Erythroblast (primary cell): Measurements from ENCODE around the gene NEDD4L.

Experiments
- DNase-seq, 2 experiments: peaks; one replicate each; lab custom pipeline; 2025; lab: John Stamatoyannopoulos, UW
- GATA1 ChIP-seq: IDR thresholded peaks from 2 replicates; pipeline ENCODE4 v1.6.1; 2011; ENCODE audit warnings: low read depth, mild to moderate bottlenecking, control low read depth, low read length, moderate library complexity
- POLR2A ChIP-seq: IDR thresholded peaks from 2 replicates; pipeline ENCODE4 v1.6.1; 2011; ENCODE audit warnings: mild to moderate bottlenecking, low read length

Gene NEDD4L

DNA sequence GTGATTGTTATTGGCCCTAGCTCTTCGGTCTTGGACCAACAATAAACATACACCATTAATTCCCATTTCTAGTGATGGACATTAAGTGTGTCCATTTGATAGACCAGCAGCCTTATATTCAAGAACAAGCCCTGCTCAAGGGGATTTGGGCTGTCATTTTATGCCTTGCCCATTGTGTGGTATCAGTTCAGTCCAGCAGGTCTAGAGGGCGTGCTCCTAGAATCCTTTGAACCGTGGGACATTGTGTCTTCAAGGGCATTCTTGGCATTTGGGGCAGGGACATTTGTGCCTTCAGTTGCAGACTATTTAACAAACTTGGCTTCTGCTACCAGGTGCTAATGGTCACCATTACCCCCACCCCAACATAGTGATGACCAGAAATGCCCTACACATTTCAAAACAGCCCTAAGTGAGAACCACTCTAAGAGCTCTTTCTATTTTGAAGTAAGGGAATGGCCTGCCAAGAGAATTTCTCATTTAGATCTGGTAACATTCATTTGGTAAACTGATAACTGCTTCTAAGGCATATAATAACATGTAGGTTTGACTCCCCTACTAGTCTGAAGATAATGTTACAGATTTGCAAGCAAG lies 300.1 kb downstream of the NEDD4L start:
- DNase-seq, result no peak
- no peak for TF ChIP-seq GATA1
- TF ChIP-seq POLR2A, result no peak

- no peak for TF ChIP-seq GATA1
- no peak for TF ChIP-seq POLR2A
- DNase-seq, result no peak
These were observed 300.9 kb downstream of the NEDD4L start for GRCh38 chr18:58344861-58345463.

DNA sequence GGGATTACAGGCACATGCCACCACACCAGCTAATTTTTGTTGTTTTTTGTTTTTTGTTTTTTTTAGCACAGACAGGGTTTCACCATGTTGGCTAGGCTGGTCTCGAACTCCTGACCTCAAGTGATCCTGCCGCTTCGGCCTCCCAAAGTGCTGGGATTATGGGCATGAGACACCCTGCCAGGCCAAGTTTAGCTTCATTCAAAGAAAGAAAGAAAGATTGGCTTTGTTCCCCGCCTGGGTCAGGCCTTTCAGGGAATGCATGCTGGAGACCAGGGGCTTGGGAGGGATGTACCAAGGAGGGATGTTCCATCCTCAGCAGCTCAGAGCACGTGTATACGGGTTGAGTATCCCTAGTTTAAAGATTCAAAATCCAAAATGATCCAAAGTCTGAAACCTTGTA lies 301.8 kb downstream of the NEDD4L start:
- no peak for DNase-seq
- TF ChIP-seq GATA1, result no peak

- TF ChIP-seq POLR2A (no peak), GATA1 (no peak)
- no peak for DNase-seq
These were observed 303.1 kb downstream of the NEDD4L start for GRCh38 chr18:58347135-58347534.

DNA sequence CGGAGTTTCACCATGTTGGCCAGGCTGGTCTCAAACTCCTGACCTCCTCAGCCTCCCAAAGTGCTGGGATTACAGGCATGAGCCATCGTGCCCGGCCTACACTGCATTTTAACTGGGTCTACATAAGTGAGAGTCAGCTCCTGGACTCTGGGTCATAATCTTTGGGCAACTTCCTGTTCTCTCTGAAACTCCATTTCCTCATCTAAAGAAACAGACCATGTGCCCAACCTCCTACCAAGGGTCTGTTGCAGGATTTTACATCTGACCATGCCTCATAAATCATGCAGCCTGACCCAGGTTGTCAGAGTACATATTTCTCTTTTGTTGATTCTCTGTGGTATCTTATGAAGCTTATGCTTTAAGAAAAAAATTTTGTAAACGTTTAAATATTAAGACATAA lies 304.5 kb downstream of the NEDD4L start:
- DNase-seq, result no peak
- TF ChIP-seq GATA1 (no peak), POLR2A (no peak)

- TF ChIP-seq GATA1, result no peak
- no peak for TF ChIP-seq POLR2A
- DNase-seq, result no peak
These were observed 304.9 kb downstream of the NEDD4L start for GRCh38 chr18:58348951-58349350.

- TF ChIP-seq GATA1 (no peak), POLR2A (no peak)
- no peak for DNase-seq
These were observed 305.6 kb downstream of the NEDD4L start for GRCh38 chr18:58349650-58350049.

- DNase-seq, result no peak
These were observed 306.5 kb downstream of the NEDD4L start for GRCh38 chr18:58350526-58350925.

GRCh38 chr18:58351776-58352175 lies 307.8 kb downstream of the NEDD4L start:
- DNase-seq, result no peak
- no peak for TF ChIP-seq GATA1
- TF ChIP-seq POLR2A, result no peak

More at GRCh38 chr18:58350526-58350925, 306.5 kb downstream of the NEDD4L start:
- TF ChIP-seq GATA1, result no peak
- no peak for TF ChIP-seq POLR2A

DNA sequence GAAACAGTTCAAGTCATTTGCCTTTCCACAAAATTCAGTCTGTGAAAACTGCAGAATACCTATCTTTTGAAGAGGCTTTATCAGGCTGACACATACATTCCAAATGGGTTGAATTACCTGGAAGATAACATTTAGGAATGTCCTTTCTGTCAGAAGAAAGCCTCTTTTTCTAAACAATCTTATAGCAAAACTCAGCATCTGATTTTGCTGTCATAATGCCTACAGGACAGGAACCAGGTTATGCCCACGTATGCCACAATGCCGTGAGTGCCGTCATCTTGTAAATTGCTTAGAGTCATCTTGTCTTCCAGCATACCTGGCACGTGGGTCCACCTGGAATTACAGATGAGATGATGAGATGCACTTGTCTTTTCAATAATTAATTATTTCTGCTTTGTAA lies 309.6 kb downstream of the NEDD4L start:
- DNase-seq, result no peak
- no peak for TF ChIP-seq GATA1
- no peak for TF ChIP-seq POLR2A

DNA sequence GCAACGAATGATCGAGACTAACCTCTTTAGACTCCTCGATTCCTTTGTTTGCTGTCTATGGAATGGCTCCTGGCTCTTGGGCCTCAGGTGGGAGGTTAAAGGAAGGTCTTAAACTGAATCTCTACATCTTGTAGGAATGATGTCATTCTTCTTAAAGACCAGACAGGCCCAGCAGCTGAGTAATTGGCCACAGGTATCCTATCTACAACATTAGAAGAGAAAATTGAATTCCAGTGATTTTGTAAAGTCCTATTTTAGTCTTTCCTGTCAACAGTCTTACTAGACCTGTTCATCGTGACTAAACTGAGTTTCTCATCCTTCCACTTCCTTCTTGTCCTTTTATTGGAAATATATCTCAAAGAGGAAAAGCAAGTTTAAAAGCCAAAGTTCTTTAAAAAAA lies 310.0 kb downstream of the NEDD4L start:
- DNase-seq, result no peak
- TF ChIP-seq GATA1 (no peak), POLR2A (no peak)

- TF ChIP-seq POLR2A (no peak), GATA1 (no peak)
- DNase-seq, result no peak
These were observed 310.8 kb downstream of the NEDD4L start for GRCh38 chr18:58354791-58355190.

DNA sequence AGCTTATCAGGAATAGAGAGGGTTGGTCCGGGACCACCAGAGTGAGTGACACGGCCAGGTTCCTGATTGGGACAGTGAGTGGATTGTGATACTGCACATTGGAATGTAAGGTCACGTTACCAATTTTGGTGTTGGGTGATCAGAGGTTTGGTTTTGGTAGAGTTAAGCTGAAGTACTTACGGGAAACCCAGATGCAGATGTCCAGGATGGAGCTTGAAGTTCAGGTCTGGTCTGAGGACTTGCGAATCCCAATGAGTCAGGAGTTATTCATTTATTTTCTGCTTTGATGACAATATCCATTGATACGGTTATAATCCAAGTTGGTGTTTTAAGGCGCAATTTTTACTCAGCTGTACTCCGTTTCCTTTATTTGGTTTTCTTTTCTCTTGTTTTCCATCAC lies 311.2 kb downstream of the NEDD4L start:
- no peak for DNase-seq
- TF ChIP-seq GATA1, result no peak
- TF ChIP-seq POLR2A, result no peak

DNA sequence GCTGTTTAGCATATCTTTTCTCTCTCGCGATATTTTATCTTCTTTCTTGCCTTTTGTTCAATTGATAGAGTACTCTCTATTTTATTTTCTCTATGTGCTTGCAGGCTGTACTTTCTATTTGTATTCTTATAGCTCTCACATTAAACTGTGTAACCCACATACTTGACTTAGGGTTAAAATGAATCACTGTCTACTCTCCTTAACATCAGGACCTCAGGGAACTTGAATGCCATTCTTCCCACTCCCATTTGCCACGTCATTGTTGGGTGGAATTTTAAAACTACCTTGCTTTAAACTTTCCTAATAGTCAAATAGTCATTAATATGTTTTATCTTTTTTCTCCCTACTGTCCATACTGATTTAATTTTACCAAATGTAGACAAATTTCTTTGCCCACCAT lies 315.2 kb downstream of the NEDD4L start:
- no peak for DNase-seq
- no peak for TF ChIP-seq GATA1
- TF ChIP-seq POLR2A, result no peak

DNA sequence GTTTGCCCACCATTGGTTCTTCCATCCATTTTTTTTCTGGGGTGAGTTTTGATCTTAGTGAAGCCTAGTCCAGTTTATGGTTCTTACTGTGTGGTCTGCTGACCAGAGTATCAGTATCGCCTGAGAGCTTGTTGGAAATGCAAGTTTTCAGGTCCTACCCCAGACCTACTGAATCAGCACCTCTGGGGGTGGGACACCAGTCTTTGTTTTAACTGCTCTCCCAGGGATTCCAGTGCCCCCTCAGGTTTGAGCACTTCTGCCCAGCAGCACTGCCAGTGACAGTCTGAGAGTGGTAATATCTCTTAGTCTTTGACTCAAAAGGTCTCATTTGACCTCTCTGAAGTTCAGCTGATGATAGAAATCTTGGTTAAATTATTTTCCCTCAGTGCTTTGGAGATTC lies 315.6 kb downstream of the NEDD4L start:
- no peak for TF ChIP-seq POLR2A
- no peak for TF ChIP-seq GATA1
- DNase-seq, result no peak

DNA sequence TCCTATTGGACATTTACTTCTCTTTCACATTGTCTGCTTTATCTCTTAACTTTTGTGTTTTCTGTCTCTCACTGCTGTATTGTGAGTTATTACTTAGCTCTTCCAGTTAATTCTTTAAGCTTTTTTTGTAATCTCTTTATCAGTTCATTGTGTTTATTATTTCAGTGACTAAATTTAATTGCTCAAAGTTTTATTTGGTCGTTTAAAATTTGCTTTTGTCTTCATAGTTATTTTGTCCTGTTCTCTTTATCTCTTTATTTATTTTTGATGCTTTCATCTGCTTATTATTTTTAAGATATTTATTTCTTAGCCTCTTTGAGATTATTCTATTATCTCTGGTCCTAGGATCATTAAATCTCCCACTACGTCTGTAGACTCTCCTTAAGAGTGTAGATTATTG lies 316.3 kb downstream of the NEDD4L start:
- no peak for DNase-seq
- no peak for TF ChIP-seq POLR2A
- no peak for TF ChIP-seq GATA1
